H1 (cell line): ENCODE data around the gene ANKFN1. TPM values are rescaled to one million over a fixed set of nuclear protein-coding genes. Genes with fewer than 3 reads are reported as not detected.

Experiments used
- CTCF ChIA-PET: fragments of 300-600 bp; sonication (Branson Sonifier 250); formaldehyde crosslinking; loops from one replicate; lab custom pipeline; 2021; ENCODE audit not compliant: partially characterized antibody; lab: Charles Lee
- POLR2A ChIA-PET: fragments of 300-600 bp; sonication (Branson Sonifier 250); formaldehyde crosslinking; loops from one replicate; lab custom pipeline; 2021; ENCODE audit warnings: inconsistent platforms; ENCODE audit not compliant: partially characterized antibody; lab: Charles Lee
- DNase-seq, 2 experiments: peaks; one replicate each; pipeline versions ENCODE4 v3.0.0 to v3.0.0-alpha.2; 2010 to 2022; ENCODE audit warnings: low spot score in 2 of 2, low read depth in 1 of 2, mixed read lengths in 1 of 2
- FAIRE-seq: peaks from 2 replicates; lab custom pipeline; 2011; peaks lifted over from hg19 to GRCh38; lab: Jason Lieb, UNC
- H2AFZ ChIP-seq: 2 replicates; pipeline ENCODE4 v1.8.1; 2012; ENCODE audit warnings: low read length, inconsistent platforms
- H2AK5ac ChIP-seq: 2 replicates; pipeline ENCODE4 v1.6.1; 2013; ENCODE audit warnings: low read depth, low read length
- H2BK120ac ChIP-seq: replicated peaks from 2 replicates; pipeline ENCODE3; 2013; ENCODE audit warnings: low read depth, low read length, inconsistent platforms
- H2BK12ac ChIP-seq: 2 replicates; pipeline ENCODE4 v1.6.1; 2013; ENCODE audit warnings: low read depth, low read length
- H2BK15ac ChIP-seq: 2 replicates; pipeline ENCODE4 v1.6.1; 2013; ENCODE audit warnings: low read length
- H2BK20ac ChIP-seq: 2 replicates; pipeline ENCODE4 v1.6.1; 2013; ENCODE audit warnings: low read length
- H2BK5ac ChIP-seq: 2 replicates; pipeline ENCODE4 v1.6.1; 2013; ENCODE audit warnings: low read depth, low read length
- H3K14ac ChIP-seq: 2 replicates; pipeline ENCODE4 v1.6.1; 2013; ENCODE audit warnings: inconsistent platforms; ENCODE audit not compliant: insufficient read length
- H3K18ac ChIP-seq: 2 replicates; pipeline ENCODE4 v1.6.1; 2013; ENCODE audit warnings: low read length; ENCODE audit errors: extremely low read depth
- H3K23ac ChIP-seq: 2 replicates; pipeline ENCODE4 v1.6.1; 2013; ENCODE audit warnings: inconsistent platforms; ENCODE audit not compliant: insufficient read length
- H3K23me2 ChIP-seq: 2 replicates; pipeline ENCODE4 v1.6.1; 2013; ENCODE audit warnings: low read depth, low read length
- H3K27ac ChIP-seq: 2 replicates; pipeline ENCODE4 v1.6.1; 2011; ENCODE audit warnings: low read depth, low read length, inconsistent platforms
- H3K27me3 ChIP-seq, 4 experiments: replicated peaks in 1 of 4; 1 replicate in 1 of 4; 2 replicates in 3 of 4; pipeline versions ENCODE4 v1.6.1 to v1.8.1; 2011 to 2013; ENCODE audit warnings: low read length in 3 of 4, mild to moderate bottlenecking in 3 of 4, inconsistent platforms in 2 of 4, mixed read lengths in 2 of 4, moderate library complexity in 1 of 4; ENCODE audit not compliant: control insufficient read depth in 3 of 4, insufficient read depth in 3 of 4; ENCODE audit errors: extremely low read depth in 1 of 4
- H3K36me3 ChIP-seq, 4 experiments: 2 replicates each; pipeline versions ENCODE4 v1.6.1 to v1.8.1; 2011 to 2013; ENCODE audit warnings: mild to moderate bottlenecking in 4 of 4, low read length in 3 of 4, moderate library complexity in 2 of 4, control low read depth in 1 of 4, inconsistent platforms in 1 of 4; ENCODE audit not compliant: insufficient read depth in 4 of 4, control insufficient read depth in 2 of 4
- H3K4ac ChIP-seq: replicated peaks from 2 replicates; pipeline ENCODE3; 2013; ENCODE audit warnings: low read length, low read depth, mixed read lengths, inconsistent platforms; ENCODE audit not compliant: insufficient read length
- H3K4me1 ChIP-seq, 4 experiments: replicated peaks in 1 of 4; 1 replicate in 1 of 4; 2 replicates in 3 of 4; pipeline versions ENCODE4 v1.6.1 to v1.8.1; 2011 to 2013; ENCODE audit warnings: low read length in 3 of 4, inconsistent platforms in 2 of 4, mixed read lengths in 1 of 4; ENCODE audit not compliant: insufficient read depth in 4 of 4, control insufficient read depth in 3 of 4
- H3K4me2 ChIP-seq, 2 experiments: 2 replicates each; pipeline versions ENCODE4 v1.6.1 to v1.8.1; 2011 to 2013; ENCODE audit warnings: low read depth in 2 of 2, low read length in 2 of 2, control low read depth in 1 of 2, inconsistent platforms in 1 of 2, mild to moderate bottlenecking in 1 of 2; ENCODE audit not compliant: insufficient read depth in 1 of 2
- H3K4me3 ChIP-seq, 4 experiments: fragments of 200-600, 300-600 bp in 1 of 4; sonication (generic), shearing (Covaris generic), sonication (Bioruptor Twin) in 1 of 4; 2 replicates each; pipeline versions ENCODE4 v1.5.1 to v1.8.1; 2011 to 2016; ENCODE audit warnings: low read length in 4 of 4, low read depth in 3 of 4, control low read depth in 2 of 4, inconsistent platforms in 2 of 4, mild to moderate bottlenecking in 2 of 4, mixed read lengths in 1 of 4, moderate library complexity in 1 of 4; ENCODE audit not compliant: insufficient read depth in 2 of 4; ENCODE audit errors: extremely low read depth in 1 of 4
- H3K56ac ChIP-seq: replicated peaks from 2 replicates; pipeline ENCODE3; 2013; ENCODE audit warnings: low read depth, mild to moderate bottlenecking, mixed read lengths, low read length, inconsistent platforms; ENCODE audit not compliant: insufficient read length
- H3K79me1 ChIP-seq: 2 replicates; pipeline ENCODE4 v1.6.1; 2013; ENCODE audit warnings: low read depth, low read length, control low read depth
- H3K79me2 ChIP-seq, 2 experiments: 2 replicates each; pipeline versions ENCODE4 v1.6.1 to v1.8.1; 2012 to 2013; ENCODE audit warnings: low read length in 2 of 2, mild to moderate bottlenecking in 2 of 2, inconsistent platforms in 1 of 2; ENCODE audit not compliant: insufficient read depth in 2 of 2, control insufficient read depth in 1 of 2
- H3K9ac ChIP-seq, 4 experiments: replicated peaks in 1 of 4; 1 replicate in 1 of 4; 2 replicates in 3 of 4; pipeline versions ENCODE4 v1.6.1 to v1.8.1; 2011 to 2013; ENCODE audit warnings: low read depth in 3 of 4, low read length in 3 of 4, control low read depth in 2 of 4, mild to moderate bottlenecking in 2 of 4, moderate library complexity in 2 of 4, inconsistent platforms in 1 of 4; ENCODE audit errors: extremely low read depth in 1 of 4
- H3K9me3 ChIP-seq, 2 experiments: 2 replicates each; pipeline versions ENCODE4 v1.6.1 to v1.8.1; 2012 to 2013; ENCODE audit warnings: mild to moderate bottlenecking in 2 of 2, moderate library complexity in 2 of 2, control low read depth in 1 of 2, inconsistent platforms in 1 of 2, low read depth in 1 of 2, low read length in 1 of 2, mixed read lengths in 1 of 2; ENCODE audit not compliant: insufficient read depth in 2 of 2
- H4K20me1 ChIP-seq, 2 experiments: replicated peaks in 1 of 2; 2 replicates each; pipeline versions ENCODE3 to v1.8.1; 2011 to 2013; ENCODE audit warnings: inconsistent platforms in 2 of 2, low read length in 2 of 2, mild to moderate bottlenecking in 1 of 2; ENCODE audit not compliant: insufficient read depth in 2 of 2, control insufficient read depth in 1 of 2
- H4K5ac ChIP-seq: 2 replicates; pipeline ENCODE4 v1.6.1; 2013; ENCODE audit warnings: low read length, low read depth, mixed read lengths, inconsistent platforms; ENCODE audit not compliant: insufficient read length
- H4K8ac ChIP-seq: 2 replicates; pipeline ENCODE4 v1.8.0; 2013; ENCODE audit warnings: mild to moderate bottlenecking, moderate library complexity, low read length, inconsistent platforms; ENCODE audit not compliant: insufficient read depth; ENCODE audit errors: extremely low read depth
- H4K91ac ChIP-seq: replicated peaks from 2 replicates; pipeline ENCODE3; 2013; ENCODE audit warnings: low read length, mixed read lengths, inconsistent platforms; ENCODE audit not compliant: insufficient read length
- CEBPB ChIP-seq: IDR thresholded peaks from 2 replicates; pipeline ENCODE4 v1.6.1; 2012; ENCODE audit warnings: low read depth, low read length
- CHD2 ChIP-seq: IDR thresholded peaks from 2 replicates; pipeline ENCODE4 v1.6.1; 2012; ENCODE audit warnings: low read length, improper control_type of control experiment
- WGBS, 2 experiments: shearing (Covaris generic) in 1 of 2; methylation state at CpG; one replicate each; pipeline versions ENCODE4 v1.1.6 to v1.1.7; 2013 to 2015; ENCODE audit warnings: low lambda C conversion rate in 2 of 2, mixed read lengths in 2 of 2, inconsistent platforms in 1 of 2, low coverage in 1 of 2, missing lambda C conversion rate in 1 of 2; ENCODE audit not compliant: insufficient replicate concordance in 2 of 2, insufficient coverage in 1 of 2, insufficient read length in 1 of 2; ENCODE audit errors: extremely low coverage in 1 of 2, missing lambda C conversion rate in 1 of 2; 5-methylcytosine and 5-hydroxymethylcytosine counted together
- polyA plus RNA-seq, 7 experiments: library from polyadenylated mRNA; depleted of rRNA in 3 of 7; stranded (reverse) in 5 of 7; unstranded in 2 of 7; fragments of >200 nt in 5 of 7; fragments of 200-250 nt in 2 of 7; gene quantifications; 1 replicate in 5 of 7; 2 replicates in 1 of 7; 4 replicates in 1 of 7; pipeline versions ENCODE4 v1.2.1 to v1.2.3, GENCODE V29; 2011 to 2013; ENCODE audit warnings: missing spikeins in 2 of 7, mixed read lengths in 2 of 7
- total RNA-seq: library from RNA; stranded (reverse); fragmentation: NEBNext Ultra II Directional; extraction: Animal tissue kit (Norgen Biotek cat#: 25700); gene quantifications from 2 replicates; pipeline ENCODE4 v1.2.1, GENCODE V29; 2021
- TF ChIP-seq, protein P1 (sequence below): IDR thresholded peaks from 2 replicates; pipeline ENCODE4 v1.6.1; 2011; ENCODE audit warnings: low read depth, mild to moderate bottlenecking, low read length; ENCODE audit not compliant: insufficient read depth

Gene ANKFN1
- total and polyA plus RNA-seq, 2 of the 8 experiments (the other 6 are each of a cell fraction or from before 2014, with no cell fraction given): not detected

DNA sequence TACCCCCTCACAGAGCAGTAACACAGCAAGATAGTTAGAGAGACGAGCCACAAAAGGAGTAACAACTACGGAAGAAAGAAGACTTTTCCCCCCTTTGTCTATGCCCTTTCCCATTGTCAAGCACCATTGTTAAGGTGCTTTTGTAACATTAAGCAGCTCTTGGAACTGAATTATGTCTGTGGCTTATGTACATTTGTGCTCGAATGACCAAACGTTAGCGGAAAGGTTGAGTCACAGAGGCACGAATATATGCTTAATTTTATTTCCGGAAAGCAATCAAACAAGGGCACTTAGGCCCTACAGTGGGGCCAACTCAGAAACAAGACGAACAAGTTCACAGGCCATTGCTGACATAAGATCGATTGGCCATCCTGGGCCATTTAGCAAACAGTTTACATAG, 109.5 kb downstream of the ANKFN1 start:
- no peak overlapping the region for H4K5ac ChIP-seq
- H3K36me3 ChIP-seq: no peaks in the 10 kb centered on the region
- H4K91ac ChIP-seq: no peak overlapping the region
- H3K18ac ChIP-seq: no peak overlapping the region
- no peak overlapping the region for H3K27ac ChIP-seq
- H3K4me1 ChIP-seq: no peaks in the 10 kb centered on the region
- H3K56ac ChIP-seq: no peak overlapping the region
- no peak overlapping the region for H2AFZ ChIP-seq
- H3K4me2 ChIP-seq: no peak overlapping the region
- H3K23me2 ChIP-seq: no peaks in the 10 kb centered on the region; the same call in 1 of the 2 replicates
- H3K79me2 ChIP-seq: no peaks in the 10 kb centered on the region
- no peak overlapping the region for H2BK120ac ChIP-seq
- H4K20me1 ChIP-seq: no peaks in the 10 kb centered on the region
- H2AK5ac ChIP-seq: no peak overlapping the region
- H3K14ac ChIP-seq: no peak overlapping the region
- H3K9ac ChIP-seq: no peak overlapping the region
- no peaks in the 10 kb centered on the region for H3K79me1 ChIP-seq
- H2BK12ac ChIP-seq: no peak overlapping the region
- no peak overlapping the region for H4K8ac ChIP-seq
- FAIRE-seq: no peak
- 92% methylated on average over 9 of the region's 9 CpGs; no CpG with 5 or more reads in 1 of the 2 experiments for WGBS, 2 experiments
- POLR2A ChIA-PET: no interaction called here
- CTCF ChIA-PET: interaction anchor here (1.6 kb wide), 1 partner anchor 18 kb away, joined by 3 read pairs; no protein-coding TSS in a partner anchor
- H3K9me3 ChIP-seq: no peaks in the 10 kb centered on the region
- TF ChIP-seq CHD2 (no peak), CEBPB (no peak)
- TF ChIP-seq, protein P1, sequence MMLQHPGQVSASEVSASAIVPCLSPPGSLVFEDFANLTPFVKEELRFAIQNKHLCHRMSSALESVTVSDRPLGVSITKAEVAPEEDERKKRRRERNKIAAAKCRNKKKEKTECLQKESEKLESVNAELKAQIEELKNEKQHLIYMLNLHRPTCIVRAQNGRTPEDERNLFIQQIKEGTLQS: no peak
- H3K23ac ChIP-seq: no peak overlapping the region
- H3K27me3 ChIP-seq: no peaks in the 10 kb centered on the region
- H3K4me3 ChIP-seq: no peak overlapping the region
- no peak overlapping the region for H3K4ac ChIP-seq
- DNase-seq: no peak
- no peak overlapping the region for H2BK5ac ChIP-seq
- H2BK20ac ChIP-seq: no peak overlapping the region
- H2BK15ac ChIP-seq: no peak overlapping the region
